Dendritic cell treated with granulocyte-macrophage colony-stimulating factor and Interleukin-4, amounts not matched to agents 40 ng/mL and 50 ng/mL, for 4 days (primary cell): ENCODE data around the gene ECM2.

ENCODE experiments used
- H3K27ac Mint-ChIP-seq: one replicate; pipeline ENCODE4 v1.8.0; 2022; ENCODE audit warnings: mild to moderate bottlenecking, mixed read lengths
- H3K27me3 Mint-ChIP-seq: one replicate; pipeline ENCODE4 v1.8.0; 2022; ENCODE audit warnings: mild to moderate bottlenecking, mixed read lengths
- H3K36me3 Mint-ChIP-seq: one replicate; pipeline ENCODE4 v1.8.0; 2022; ENCODE audit warnings: low read depth, mixed read lengths
- H3K4me1 Mint-ChIP-seq: one replicate; pipeline ENCODE4 v1.8.0; 2022; ENCODE audit warnings: low read depth, mixed read lengths
- H3K4me3 Mint-ChIP-seq: one replicate; pipeline ENCODE4 v1.8.0; 2022; ENCODE audit warnings: mild to moderate bottlenecking, moderate library complexity, mixed read lengths
- H3K9me3 Mint-ChIP-seq: one replicate; pipeline ENCODE4 v1.8.0; 2022; ENCODE audit warnings: mixed read lengths
- intact Hi-C: fragments of 100-400 bp; cut with micrococcal nuclease; formaldehyde crosslinking; loops from one replicate; pipeline ENCODE4 v1.15.0; 2022

Gene ECM2

DNA sequence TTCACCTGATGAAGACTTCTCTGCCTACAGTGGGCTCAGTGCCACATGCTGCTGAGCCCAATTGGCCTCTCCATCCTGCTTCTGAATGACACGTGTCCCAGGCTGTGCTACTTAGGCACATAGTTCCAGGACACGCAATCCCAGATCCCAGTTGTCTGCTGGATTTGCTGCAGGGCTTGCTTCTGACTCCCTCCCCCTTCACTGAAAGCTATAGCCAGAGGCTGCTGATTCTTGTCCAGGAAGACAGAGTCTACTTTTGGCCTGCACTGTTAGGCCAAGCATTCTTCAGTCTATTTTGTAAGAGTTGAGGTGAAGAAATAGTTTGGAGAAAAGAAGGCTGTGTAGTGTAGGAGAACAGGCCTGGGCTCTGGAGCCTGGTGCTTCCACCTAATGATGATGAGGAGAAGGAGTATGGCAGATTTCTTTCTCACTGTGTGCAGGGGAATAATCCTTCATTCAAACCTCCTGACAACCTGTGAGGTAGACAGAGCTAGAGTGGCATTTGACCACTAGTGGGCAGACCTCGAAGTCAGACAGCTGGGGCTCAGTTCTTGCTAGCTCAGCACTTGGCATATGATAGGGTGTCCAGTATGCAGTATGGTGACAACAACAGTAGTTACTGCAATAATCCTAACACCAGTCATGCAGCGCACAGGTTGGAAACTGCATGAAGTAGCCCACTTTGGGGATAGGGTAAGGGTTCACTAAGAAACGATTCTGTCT, 34.0 kb downstream of the ECM2 start:
- Mint-ChIP-seq H3K4me3 (no peak overlapping the region), H3K27ac (no peak overlapping the region), H3K4me1 (no peaks in the 10 kb centered on the region), H3K36me3 (no peaks in the 10 kb centered on the region), H3K27me3 (no peaks in the 10 kb centered on the region), H3K9me3 (no peaks in the 10 kb centered on the region)
- intact Hi-C loops = loop anchor here (5.0 kb wide), 1 partner anchor 130 kb away; no protein-coding TSS in a partner anchor

DNA sequence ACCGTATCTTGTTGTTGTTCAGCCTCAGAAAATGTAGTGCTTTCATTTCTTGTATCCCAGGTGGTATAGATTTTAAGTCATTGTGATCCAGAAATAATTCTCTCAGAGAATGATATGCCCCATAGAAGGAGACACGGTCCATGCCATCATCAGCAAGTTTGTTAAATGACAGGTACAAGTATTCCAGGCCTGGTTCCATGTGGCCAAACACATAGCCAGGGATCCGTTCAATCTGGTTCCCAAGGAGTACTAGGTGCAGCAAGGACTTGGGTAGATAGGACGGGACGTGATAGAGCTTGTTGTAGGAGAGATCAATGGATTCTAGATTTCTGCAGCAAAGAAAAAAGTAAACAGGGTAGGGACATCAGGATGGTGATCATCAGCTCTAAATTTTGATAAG, 35.1 kb downstream of the ECM2 start:
- H3K4me1 Mint-ChIP-seq = no peaks in the 10 kb centered on the region
- no peaks in the 10 kb centered on the region for H3K9me3 Mint-ChIP-seq
- intact Hi-C loops = loop anchor here (5.0 kb wide), 1 partner anchor 132 kb away; no protein-coding TSS in a partner anchor
- H3K27me3 Mint-ChIP-seq = no peaks in the 10 kb centered on the region
- no peak overlapping the region for H3K27ac Mint-ChIP-seq
- H3K36me3 Mint-ChIP-seq = no peaks in the 10 kb centered on the region
- no peak overlapping the region for H3K4me3 Mint-ChIP-seq

DNA sequence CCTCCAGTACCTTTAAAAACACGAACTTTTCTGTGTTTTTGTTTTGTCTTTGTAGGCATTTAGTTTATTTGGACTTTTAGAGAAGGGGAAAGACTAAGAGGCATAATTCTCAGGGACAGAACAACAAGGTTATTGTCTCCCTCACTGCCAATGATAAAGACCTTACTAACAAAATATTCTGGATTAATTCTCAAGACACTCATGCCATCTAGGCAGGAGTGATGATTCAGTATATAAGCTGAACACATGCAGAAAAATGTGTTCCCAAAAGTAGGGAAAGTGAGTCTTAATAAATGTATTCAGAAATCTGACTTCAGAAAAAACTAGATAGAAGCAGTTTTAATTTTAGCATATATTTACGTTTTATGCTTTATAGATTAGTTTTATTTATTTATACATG, 36.1 kb downstream of the ECM2 start:
- H3K27me3 Mint-ChIP-seq = no peaks in the 10 kb centered on the region
- no peaks in the 10 kb centered on the region for H3K36me3 Mint-ChIP-seq
- intact Hi-C loops = loop anchor here (5.0 kb wide), 1 partner anchor 133 kb away; no protein-coding TSS in a partner anchor
- no peak overlapping the region for H3K27ac Mint-ChIP-seq
- H3K9me3 Mint-ChIP-seq = no peaks in the 10 kb centered on the region
- no peaks in the 10 kb centered on the region for H3K4me1 Mint-ChIP-seq
- no peak overlapping the region for H3K4me3 Mint-ChIP-seq

DNA sequence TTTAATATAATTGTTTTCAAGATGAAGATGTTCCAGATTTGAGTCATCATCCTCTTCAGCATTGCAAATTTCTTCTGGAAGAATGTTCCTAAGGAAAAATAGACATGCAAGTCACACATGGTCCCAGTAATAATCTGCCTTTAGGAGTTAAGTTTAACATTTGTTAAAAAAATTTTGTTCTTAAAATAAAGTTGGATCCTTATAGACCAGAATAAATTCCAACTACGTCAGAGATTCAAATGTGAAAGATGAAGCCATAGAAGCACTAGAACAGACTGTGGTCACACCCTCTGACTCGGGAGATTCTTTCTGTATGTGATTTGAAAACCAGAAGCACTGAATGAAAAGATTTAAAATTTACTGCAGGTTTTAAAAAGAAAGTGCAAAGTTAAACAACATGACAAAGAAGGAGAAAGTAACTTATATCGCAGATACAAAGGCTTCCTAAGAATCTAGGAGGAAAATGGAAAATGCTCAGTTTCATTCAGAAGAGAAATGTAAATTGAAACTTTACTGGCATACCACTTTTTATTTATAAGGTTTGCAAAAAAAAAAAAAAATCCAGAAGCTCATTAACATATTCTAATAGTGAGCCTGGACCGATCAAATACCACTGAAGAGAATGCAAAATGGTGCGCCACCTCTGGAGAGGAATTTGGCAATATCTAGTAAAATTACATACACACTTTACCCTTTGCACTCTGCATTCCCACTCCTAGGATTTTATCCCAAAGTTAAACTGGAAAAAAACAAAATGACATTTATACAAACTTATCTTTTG, 39.2 kb downstream of the ECM2 start:
- Mint-ChIP-seq H3K36me3 (no peaks in the 10 kb centered on the region), H3K27ac (no peak overlapping the region), H3K27me3 (no peaks in the 10 kb centered on the region), H3K9me3 (no peaks in the 10 kb centered on the region), H3K4me3 (no peak overlapping the region), H3K4me1 (no peaks in the 10 kb centered on the region)
- intact Hi-C loops = no loop called here

DNA sequence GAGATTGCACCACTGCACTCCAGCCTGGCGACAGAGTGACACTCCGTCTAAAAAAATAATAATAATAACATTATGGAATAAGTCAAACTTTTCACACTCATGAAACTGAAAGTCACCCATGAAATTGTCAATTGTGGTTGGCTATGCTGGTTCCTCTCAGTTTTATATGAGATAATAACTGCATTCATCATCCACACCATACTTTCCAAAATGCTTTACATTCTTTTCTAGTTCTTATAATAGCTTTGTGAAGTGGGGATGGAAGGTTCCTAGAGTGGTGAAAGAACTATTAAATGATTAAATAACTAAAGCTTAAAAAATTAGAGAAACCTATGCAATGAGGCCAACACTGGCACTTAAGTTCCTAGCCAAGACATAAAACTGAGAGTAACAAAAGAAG, 40.9 kb downstream of the ECM2 start:
- H3K36me3 Mint-ChIP-seq = no peaks in the 10 kb centered on the region
- no peaks in the 10 kb centered on the region for H3K27me3 Mint-ChIP-seq
- H3K27ac Mint-ChIP-seq = no peak overlapping the region
- H3K9me3 Mint-ChIP-seq = no peaks in the 10 kb centered on the region
- H3K4me3 Mint-ChIP-seq = no peak overlapping the region
- H3K4me1 Mint-ChIP-seq = peaks cover 5% of the 10 kb centered on the region
- intact Hi-C loops = no loop called here

DNA sequence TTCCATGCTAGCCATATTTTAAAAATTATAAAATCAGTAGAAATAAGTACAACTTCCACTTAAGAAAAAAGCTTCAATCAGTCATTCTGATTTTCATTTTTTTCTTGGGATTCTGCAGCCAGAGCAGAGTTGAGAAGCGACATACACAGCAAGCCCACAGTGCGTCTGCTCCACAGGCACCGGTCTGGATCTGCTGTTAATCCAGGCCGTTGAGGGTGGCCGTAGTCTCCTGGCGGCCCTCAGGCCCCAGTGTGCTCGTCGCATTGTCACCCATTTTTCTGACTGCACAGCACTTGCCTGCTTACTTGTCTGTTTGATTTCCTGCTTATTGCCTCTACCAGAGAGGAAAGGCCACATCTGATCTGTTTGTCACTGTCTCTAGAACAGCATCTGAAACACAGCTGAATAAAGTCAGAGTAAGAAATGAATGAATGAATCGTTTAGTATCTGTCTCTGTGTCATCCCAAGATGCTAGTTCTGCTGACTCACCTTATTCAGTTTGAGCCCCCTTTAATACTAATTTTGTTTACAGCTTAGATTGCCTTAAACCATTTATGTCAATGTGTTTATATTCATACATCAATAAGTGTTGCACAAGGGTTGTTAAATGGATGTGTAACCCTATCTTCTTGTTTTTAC, 41.9 kb downstream of the ECM2 start:
- H3K9me3 Mint-ChIP-seq = no peaks in the 10 kb centered on the region
- intact Hi-C loops = no loop called here
- no peak overlapping the region for H3K27ac Mint-ChIP-seq
- no peaks in the 10 kb centered on the region for H3K27me3 Mint-ChIP-seq
- H3K4me1 Mint-ChIP-seq = peaks cover 7% of the 10 kb centered on the region
- H3K36me3 Mint-ChIP-seq = no peaks in the 10 kb centered on the region
- no peak overlapping the region for H3K4me3 Mint-ChIP-seq

DNA sequence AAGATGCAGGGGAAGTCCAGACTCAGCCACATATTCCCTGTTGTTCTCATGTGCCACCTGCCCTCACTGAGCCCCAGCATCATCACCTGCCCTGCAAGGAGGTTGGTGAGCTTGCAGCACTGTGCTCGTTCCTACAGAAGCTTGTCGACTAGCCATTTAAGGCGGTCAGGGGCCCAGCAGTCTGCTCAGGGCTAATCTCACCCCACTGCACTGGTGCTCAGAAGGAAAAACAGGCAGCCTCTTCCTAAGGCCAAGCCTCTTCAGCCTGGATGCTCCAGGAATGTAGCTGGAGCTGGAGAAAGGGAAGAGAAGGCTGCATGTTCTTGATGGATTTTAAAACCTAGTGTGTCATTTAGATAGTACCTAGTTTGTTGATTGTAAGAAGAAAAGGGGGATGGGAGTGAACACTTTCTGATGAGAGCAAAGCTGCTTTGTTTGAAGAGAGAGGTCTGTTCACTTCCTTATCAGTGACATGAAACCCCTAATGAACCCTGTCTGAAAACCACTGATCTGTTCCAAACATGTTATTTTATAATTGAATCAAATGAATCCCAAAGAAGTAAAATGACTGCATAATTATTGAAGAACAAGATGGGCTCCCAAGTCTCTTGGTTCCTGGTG, 42.9 kb downstream of the ECM2 start:
- Mint-ChIP-seq H3K27me3 (no peaks in the 10 kb centered on the region), H3K9me3 (no peaks in the 10 kb centered on the region), H3K4me3 (no peak overlapping the region), H3K4me1 (peaks cover 7% of the 10 kb centered on the region), H3K36me3 (no peaks in the 10 kb centered on the region), H3K27ac (no peak overlapping the region)
- intact Hi-C loops = no loop called here

DNA sequence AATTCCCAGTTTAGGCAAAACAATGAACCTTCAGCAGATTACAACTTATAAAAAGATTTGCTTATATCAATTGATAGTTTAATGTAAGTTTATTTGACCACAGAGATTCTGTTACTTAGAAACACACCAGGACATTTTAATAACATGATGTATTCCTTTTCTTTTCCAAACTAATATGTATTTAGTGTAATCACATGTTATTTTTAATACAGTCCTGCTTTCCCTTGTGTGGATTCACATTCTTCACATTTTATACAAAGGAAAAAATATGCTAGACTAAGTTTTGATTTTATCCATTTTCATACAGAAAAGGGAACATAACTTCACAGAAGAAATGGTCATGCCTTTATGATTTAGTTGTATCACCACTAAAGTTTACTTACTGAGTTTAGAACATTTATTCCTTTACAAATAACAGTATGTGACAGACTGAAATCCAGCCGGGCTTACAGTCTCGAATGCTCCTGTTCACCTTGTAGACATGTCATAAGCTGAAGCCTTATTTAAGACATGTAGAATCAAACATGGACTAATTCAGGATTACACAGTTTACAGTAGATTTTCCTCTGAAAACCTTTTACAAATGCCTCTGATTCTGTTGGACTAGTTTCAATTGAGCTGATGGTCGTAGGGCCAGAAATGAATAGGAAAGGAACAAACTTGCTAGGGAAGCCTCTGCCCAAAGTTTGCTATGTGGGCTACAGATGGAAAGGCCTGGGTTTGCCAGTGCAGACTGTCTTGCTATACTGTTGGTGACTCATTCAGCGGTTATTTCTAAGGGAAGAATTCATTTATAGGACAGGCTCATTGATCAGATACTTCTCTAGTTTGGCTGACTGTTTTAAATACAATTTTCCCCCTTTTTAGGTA, 46.9 kb downstream of the ECM2 start:
- Mint-ChIP-seq H3K4me1 (peaks cover 12% of the 10 kb centered on the region), H3K27ac (no peak overlapping the region), H3K9me3 (no peaks in the 10 kb centered on the region), H3K27me3 (no peaks in the 10 kb centered on the region), H3K36me3 (no peaks in the 10 kb centered on the region), H3K4me3 (no peak overlapping the region)
- intact Hi-C loops = no loop called here

DNA sequence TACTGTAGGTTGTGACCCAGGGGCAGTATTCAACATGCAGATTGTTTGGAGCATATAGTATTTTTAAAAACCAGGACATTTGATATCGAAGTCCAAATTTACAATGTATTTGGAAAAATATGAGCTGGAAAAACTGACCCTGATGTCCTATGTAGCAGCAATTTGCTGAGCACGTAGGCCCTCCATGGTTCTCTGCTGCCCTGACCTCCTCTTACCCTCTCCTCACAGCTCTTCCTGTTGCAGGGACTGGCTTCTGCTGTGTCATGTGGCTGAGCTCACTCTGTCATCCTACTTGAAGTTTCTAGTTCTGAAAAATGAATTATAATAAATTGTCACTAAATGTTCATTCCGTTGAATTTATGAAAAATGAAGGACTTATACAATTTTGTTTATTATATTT, 49.4 kb downstream of the ECM2 start:
- Mint-ChIP-seq H3K36me3 (no peaks in the 10 kb centered on the region), H3K27me3 (no peaks in the 10 kb centered on the region), H3K27ac (no peak overlapping the region), H3K4me3 (no peak overlapping the region), H3K4me1 (peaks cover 13% of the 10 kb centered on the region), H3K9me3 (no peaks in the 10 kb centered on the region)
- intact Hi-C loops = no loop called here

DNA sequence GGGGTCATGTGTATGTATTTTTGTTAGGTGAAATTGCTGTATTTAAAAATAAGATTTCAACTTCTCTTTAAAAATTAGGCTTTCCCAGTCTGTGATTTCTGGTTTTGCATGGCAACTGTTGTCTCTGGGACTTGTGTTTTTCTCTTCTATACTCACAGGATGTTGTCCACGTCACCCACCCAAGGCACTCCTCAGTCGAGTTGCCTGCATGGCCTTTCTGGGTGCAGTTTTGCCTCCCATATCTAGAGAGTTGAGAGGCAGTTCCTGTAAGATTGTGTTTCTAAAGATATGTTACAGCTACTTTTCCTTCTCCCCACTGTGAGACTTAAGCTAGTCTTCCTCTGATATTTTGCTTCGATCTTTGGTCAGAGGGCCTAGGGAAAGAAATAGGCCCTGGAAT, 51.2 kb downstream of the ECM2 start:
- Mint-ChIP-seq H3K27ac (no peak overlapping the region), H3K4me1 (peaks cover 13% of the 10 kb centered on the region), H3K36me3 (no peaks in the 10 kb centered on the region), H3K9me3 (no peaks in the 10 kb centered on the region), H3K4me3 (no peak overlapping the region), H3K27me3 (no peaks in the 10 kb centered on the region)
- intact Hi-C loops = no loop called here

DNA sequence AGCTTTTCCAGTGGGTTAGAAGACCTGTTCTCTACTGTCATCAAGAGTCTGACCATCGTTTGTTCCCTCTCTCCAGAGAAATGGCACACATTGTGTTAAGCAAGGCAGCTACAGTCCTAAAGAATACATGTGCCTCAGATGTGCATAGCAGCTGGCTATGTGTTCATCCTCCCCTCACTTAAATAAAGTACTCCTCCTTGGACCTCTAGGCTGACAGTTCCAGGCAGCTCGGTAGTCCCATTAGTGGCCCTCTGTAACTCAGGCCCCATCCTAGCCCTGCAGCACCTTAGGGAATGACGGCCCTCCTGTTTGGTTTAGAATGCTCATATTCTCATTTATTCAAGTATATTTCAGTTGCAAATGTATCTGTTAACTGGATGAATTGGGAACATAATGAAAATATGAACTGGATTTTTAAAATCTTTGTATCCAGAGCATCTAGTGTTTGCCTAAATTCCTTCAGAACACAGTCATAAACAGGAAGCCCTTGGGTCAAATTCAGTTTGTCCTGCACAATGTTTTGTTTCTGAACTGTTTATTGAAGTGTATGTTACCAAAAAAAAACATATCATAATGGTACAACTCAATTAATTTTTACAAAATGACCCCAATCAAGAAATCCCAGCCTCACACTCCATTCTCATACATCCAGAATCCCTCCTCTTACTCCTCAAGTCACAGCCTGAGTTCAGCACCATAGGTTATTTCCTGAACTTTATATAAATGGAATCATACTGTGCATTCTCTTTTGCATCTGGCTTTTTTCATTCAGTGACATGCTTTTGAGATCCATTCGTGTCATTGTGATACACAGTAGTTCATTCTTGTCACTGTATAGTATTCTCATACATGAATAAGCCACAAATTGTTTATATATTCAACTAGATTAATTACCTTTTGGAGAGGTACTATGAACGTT, 51.9 kb downstream of the ECM2 start:
- H3K9me3 Mint-ChIP-seq = no peaks in the 10 kb centered on the region
- intact Hi-C loops = no loop called here
- H3K27ac Mint-ChIP-seq = no peak overlapping the region
- no peaks in the 10 kb centered on the region for H3K36me3 Mint-ChIP-seq
- peaks cover 16% of the 10 kb centered on the region for H3K4me1 Mint-ChIP-seq
- H3K4me3 Mint-ChIP-seq = no peak overlapping the region
- no peaks in the 10 kb centered on the region for H3K27me3 Mint-ChIP-seq

DNA sequence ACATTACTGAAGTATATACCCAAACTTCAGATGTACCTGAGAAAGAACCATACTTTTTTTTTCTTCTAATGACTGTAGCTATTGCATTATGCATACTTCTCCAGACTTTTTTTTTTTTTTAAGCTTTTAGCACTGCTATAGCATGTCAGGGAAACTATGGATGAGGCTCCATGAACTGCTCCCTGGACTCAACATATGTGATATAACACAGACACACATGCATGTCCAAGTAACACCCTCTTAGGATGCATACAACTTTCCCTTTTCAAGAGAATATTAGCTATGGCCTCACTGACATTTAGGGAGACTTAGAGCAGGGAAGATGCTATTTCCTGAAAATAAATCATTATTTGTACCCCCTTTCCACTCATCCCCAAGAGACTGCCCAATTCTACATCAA, 53.0 kb downstream of the ECM2 start:
- H3K4me1 Mint-ChIP-seq = peaks cover 18% of the 10 kb centered on the region
- no peak overlapping the region for H3K27ac Mint-ChIP-seq
- H3K36me3 Mint-ChIP-seq = no peaks in the 10 kb centered on the region
- H3K4me3 Mint-ChIP-seq = no peak overlapping the region
- no peaks in the 10 kb centered on the region for H3K9me3 Mint-ChIP-seq
- intact Hi-C loops = no loop called here
- H3K27me3 Mint-ChIP-seq = no peaks in the 10 kb centered on the region
